DND-41 (cell line): ENCODE results near the gene WDR36.

Experiments
- CTCF ChIP-seq: IDR thresholded peaks from 2 replicates; pipeline ENCODE4 v1.5.1; 2012; ENCODE audit warnings: borderline replicate concordance, low read length, moderate library complexity, mild to moderate bottlenecking; ENCODE audit not compliant: poor library complexity, severe bottlenecking; ENCODE audit errors: extremely low read depth
- EZH2 ChIP-seq: IDR thresholded peaks from 3 replicates; pipeline ENCODE4 v1.6.1; 2012; ENCODE audit warnings: borderline replicate concordance, low read depth, mild to moderate bottlenecking, moderate library complexity, low read length, inconsistent platforms; ENCODE audit not compliant: severe bottlenecking

DNA sequence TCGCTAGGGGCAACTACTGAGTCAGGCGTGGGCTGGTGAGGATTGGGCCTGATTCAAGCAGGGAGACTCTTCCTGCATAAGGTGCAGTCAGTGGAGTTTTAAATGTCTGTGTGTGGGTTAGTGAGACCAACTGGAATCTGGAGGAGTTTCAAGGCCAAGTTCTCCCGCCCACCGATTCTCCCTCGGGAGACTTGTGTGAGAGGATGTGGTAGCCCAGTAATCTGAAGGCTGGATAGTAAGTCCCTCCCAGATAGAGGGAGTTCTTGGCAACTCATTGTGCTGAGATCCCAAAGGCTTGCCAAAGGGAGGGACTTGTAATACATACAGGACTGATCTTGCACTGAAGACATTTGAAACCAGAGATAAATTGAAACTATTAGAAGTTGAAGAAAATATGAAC is 51.8 kb downstream of the WDR36 start:
- no peak for TF ChIP-seq CTCF
- no peak for TF ChIP-seq EZH2
